Thyroid gland (tissue), 4 donors: ENCODE data around the gene MAPKAPK5.

ENCODE experiments used
- POLR2A ChIP-seq, 2 donors: fragments of 450-650 bp; IDR thresholded peaks; one replicate each; pipeline ENCODE4 v1.6.1; 2017; ENCODE audit warnings: antibody characterized with exemption in 2 of 2, mild to moderate bottlenecking in 2 of 2, moderate library complexity in 1 of 2
- TF ChIP-seq, protein P1 (sequence below), 6 experiments: fragments of 200-600 bp in 3 of 6; fragments of 450-650 bp in 3 of 6; sonication (generic) in 3 of 6; IDR thresholded peaks; one replicate each; pipeline ENCODE4 v1.5.1; 2016 to 2019; ENCODE audit warnings: antibody characterized with exemption in 6 of 6, mild to moderate bottlenecking in 2 of 6, inconsistent platforms in 1 of 6, moderate library complexity in 1 of 6

DNA sequence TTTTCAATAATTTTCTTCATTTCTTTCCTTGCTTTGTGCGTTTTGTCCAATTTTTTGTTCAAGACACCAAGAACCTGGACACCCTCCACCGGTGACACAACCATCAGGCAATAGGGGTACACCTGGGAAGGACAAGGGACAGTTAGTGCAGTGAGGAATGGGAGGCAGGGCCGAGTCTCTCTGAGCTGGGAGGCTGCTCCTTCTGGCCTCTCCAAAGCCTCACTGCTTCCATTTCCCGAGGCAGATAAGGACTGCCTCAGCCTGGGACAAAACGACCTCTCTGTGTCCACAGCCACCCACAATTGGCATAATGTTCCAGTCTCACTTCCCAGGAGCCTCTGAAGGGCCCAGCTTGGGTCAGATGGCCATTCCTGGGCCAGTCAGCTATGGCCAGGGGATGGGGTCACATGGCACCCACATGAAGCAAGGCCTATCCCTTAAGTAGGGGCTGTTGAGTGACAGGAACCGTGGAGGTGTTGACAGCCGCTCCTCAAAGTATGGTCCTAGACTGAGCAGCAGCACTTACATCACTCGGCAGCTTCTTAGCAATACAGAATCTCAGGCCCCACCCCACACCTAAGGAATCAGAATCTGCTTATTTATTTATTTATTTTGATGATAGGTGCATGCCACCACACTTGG, 13.6 kb upstream of the MAPKAPK5 start:
- TF ChIP-seq, protein P1, sequence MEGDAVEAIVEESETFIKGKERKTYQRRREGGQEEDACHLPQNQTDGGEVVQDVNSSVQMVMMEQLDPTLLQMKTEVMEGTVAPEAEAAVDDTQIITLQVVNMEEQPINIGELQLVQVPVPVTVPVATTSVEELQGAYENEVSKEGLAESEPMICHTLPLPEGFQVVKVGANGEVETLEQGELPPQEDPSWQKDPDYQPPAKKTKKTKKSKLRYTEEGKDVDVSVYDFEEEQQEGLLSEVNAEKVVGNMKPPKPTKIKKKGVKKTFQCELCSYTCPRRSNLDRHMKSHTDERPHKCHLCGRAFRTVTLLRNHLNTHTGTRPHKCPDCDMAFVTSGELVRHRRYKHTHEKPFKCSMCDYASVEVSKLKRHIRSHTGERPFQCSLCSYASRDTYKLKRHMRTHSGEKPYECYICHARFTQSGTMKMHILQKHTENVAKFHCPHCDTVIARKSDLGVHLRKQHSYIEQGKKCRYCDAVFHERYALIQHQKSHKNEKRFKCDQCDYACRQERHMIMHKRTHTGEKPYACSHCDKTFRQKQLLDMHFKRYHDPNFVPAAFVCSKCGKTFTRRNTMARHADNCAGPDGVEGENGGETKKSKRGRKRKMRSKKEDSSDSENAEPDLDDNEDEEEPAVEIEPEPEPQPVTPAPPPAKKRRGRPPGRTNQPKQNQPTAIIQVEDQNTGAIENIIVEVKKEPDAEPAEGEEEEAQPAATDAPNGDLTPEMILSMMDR (IDR thresholded peaks at IDR 0.05) = no peak
- no peak for TF ChIP-seq POLR2A (IDR thresholded peaks at IDR 0.05)
